HG03354 (cell line): ENCODE data around the gene MGAT5.
A peak's percentile ranks its signal among the peaks of the same experiment; 100 is the strongest.

Experiments
- ATAC-seq: cut with Tn5 transposase; IDR thresholded peaks from one replicate; pipeline ENCODE4 v1.9.1; 2021; ENCODE audit warnings: mild to moderate bottlenecking; ENCODE audit not compliant: unreplicated experiment, poor library complexity, severe bottlenecking

Gene MGAT5

GRCh38 chr2:134406736-134407135 lies 152.9 kb downstream of the MGAT5 start:
- no peak for ATAC-seq

- ATAC-seq = no peak
These were observed 153.4 kb downstream of the MGAT5 start for GRCh38 chr2:134407154-134407890.

DNA sequence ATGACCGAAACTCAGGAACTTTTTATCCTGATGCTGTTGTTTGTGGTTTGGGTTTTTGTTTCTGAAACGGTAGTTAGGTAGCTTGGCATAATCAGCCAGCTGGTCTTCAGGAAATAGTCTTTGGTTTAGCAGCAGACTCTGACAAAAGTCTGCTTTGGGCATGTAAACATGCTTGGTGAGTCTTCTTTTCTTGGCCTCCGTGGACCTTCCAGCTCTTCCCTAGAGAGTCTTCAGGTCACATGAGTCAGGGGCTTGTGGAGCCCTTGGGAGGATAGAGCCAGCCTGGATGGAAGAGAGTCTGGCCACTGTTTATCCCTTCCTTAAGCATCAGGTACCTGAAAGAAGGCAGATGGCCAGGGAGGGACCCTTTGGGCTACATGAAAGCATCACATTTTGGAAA lies 154.5 kb downstream of the MGAT5 start:
- no peak for ATAC-seq

GRCh38 chr2:134408791-134409190 lies 154.9 kb downstream of the MGAT5 start:
- no peak for ATAC-seq

DNA sequence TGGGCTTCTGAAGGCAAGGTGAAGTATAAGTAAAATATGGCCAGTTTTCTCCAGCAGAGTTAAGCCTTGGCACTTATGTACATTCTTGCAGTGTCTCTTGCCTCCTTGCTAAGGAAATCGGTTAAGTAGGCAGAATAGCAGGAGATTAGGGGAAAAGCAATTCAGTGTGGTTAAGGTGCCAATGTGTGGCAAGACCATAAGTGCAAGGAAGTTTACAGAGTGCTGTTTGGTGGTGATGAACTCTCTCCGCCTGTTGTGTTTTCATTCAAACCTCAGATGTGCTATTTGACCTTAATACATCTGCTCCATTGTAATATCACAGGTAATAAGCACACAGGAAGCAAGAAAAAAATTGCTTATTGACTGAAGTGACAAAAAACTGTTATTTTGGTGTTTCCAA lies 156.1 kb downstream of the MGAT5 start:
- no peak for ATAC-seq

- ATAC-seq = no peak
These were observed 157.0 kb downstream of the MGAT5 start for GRCh38 chr2:134410831-134411231.

GRCh38 chr2:134411279-134411827 lies 157.5 kb downstream of the MGAT5 start:
- no peak for ATAC-seq

GRCh38 chr2:134411828-134412638 lies 158.2 kb downstream of the MGAT5 start:
- peak; percentile 99 for ATAC-seq

DNA sequence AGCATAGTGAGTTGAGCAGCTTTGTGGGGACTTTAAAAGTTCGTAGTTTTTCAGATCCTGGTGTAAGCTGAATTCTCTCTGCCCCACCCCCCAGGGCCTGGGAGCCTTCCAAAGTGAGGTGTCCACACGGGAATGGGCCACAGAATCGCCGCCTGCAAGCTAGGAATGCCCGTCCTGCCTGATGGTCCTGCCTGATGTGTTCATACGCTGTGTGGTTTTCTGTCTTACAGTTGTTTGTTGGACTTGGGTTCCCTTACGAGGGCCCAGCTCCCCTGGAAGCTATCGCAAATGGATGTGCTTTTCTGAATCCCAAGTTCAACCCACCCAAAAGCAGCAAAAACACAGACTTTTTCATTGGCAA lies 158.7 kb downstream of the MGAT5 start:
- no peak for ATAC-seq

DNA sequence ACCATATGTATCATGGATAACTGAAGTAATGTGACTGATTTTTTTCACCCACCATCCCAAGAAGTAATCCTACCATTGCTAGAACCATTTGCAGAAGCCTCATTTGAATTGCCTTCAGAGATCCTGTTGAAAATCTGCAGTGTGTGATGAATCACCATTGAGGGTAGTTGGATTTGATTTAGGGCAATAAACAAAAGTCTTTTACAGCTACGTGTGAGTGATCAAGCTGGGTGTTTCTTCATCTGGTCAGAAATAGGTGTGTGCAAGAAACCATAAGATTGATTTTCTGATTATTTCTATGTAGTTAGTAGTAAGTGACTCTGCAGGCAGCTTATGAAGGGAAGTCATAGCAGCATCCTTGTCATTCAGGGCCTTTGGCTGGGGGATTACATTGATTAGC lies 159.6 kb downstream of the MGAT5 start:
- no peak for ATAC-seq

GRCh38 chr2:134413912-134414311 lies 160.0 kb downstream of the MGAT5 start:
- ATAC-seq = no peak

DNA sequence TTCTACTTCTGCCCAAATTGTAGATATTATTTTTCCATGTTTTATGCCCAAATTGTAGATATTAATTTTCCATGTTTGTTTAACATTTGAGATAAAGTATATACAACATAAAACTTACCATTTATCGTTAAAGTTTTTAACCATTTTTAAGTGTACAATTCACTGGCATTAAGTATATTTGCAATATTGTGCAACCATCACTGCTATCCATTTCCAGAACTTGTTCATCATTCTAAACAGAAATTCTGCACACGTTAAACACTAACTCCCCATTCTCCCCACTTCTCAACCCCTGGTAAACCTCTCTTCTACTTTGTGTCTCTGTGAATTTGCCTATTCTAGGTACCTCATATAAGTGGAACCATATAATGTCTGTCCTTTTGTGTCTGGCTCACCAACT lies 162.1 kb downstream of the MGAT5 start:
- no peak for ATAC-seq

GRCh38 chr2:134416637-134417036 lies 162.8 kb downstream of the MGAT5 start:
- ATAC-seq = no peak

GRCh38 chr2:134417968-134418582 lies 164.2 kb downstream of the MGAT5 start:
- ATAC-seq = no peak

GRCh38 chr2:134420259-134420658 lies 166.4 kb downstream of the MGAT5 start:
- ATAC-seq = no peak

DNA sequence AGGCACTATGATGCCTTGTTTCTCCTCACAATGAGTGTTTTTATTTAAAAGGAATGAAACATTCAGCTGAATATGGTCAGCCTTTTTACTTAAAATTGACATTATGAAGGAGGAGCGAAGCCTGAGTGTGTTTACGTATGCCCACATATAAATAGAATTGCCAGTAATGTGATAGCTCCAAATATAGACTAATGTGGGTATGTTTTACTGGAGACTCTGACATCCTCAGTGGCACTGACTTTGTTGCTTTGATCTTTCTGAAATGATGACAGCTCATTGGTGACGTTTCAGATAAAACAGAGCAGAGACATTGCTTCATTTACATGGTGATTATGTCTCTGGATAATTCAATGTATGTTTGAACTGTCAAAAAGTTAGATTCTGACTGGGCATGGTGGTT lies 167.0 kb downstream of the MGAT5 start:
- no peak for ATAC-seq

DNA sequence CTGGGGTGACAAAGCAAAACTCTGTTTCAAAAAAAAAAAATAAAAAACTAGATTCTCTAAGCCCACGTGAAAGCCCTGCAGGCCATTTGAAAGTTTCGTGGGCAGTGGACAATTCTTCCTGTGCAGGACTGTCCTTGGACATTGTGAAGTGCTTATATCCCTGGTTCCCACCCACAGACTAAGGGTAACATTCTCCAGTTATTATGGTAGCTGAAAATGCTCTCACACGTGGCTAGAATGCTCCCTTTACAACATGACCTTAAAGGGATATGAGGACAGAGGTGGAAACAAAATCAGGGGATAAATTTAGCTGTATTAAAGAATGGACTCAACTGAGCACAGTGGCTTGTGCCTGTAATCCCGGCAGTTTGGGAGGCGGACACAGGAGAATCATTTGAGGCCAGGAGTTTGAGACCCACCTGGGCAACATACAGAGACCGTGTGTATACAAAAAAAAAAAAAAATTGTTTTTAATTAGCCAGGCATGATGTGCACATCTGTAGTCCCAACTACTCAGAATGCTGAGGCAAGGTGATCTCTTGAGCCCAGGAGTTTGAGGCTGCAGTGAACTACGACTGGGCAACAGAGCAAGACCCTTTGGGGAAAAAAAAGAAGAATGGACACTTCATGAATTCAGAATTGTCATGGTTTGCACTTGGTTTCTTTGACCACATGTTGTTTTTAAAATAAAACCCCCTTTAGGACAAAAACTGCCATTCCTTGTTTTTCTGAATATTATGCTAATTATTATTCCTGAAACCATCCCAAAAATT lies 167.9 kb downstream of the MGAT5 start:
- no peak for ATAC-seq

DNA sequence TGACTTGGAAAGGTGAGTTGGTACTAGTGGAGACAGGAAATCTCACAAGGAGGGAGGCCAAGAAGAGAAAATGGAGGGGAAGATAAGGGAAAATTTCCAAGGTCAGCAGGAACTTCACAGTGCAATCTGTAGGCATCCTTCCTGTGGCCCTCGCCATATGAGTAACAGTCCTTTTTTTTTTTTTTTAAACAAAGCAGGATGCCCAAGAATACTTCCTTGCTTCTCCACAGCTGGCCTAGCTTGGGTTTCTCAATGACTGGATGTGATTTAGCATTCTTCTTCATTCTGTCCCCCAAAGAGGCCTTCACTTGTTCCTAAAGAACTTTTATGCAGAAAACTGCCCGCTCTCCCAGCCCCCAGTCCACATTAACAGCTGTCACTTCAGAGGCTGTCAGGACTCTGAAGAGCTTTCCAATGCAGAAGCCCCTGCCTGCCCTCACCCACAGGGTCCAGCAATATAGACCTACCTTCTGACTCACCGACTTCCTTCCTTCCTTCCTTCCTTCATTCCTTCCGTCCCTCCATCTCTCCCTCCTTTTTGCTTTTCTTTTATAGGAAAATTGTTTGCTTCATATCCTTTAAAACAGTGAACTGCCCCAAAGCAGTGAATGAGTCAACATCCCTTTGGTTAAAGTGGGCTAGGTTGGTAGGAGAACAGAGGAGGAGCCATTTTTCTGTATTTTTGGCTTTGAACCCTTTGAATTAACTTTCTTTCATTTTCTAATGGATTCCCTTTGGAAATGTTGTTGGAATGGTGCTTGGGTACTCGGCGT lies 172.0 kb downstream of the MGAT5 start:
- ATAC-seq = no peak

- ATAC-seq = no peak
These were observed 172.8 kb downstream of the MGAT5 start for GRCh38 chr2:134426721-134427120.
